Stimulated activated CD8-positive, alpha-beta memory T cell treated with anti-CD3 and anti-CD28 coated beads, Interleukin-15, amount 100 ng/mL, for 1 hour (primary cell): ENCODE data around the gene RBFOX2.

ENCODE experiments used
- DNase-seq: peaks from one replicate; pipeline ENCODE4 v3.0.0-alpha.2; 2020; ENCODE audit warnings: low read depth

The RBFOX2 gene

GRCh38 chr22:35697142-35697541 lies 331.5 kb downstream of the RBFOX2 start:
- DNase-seq: no peak

GRCh38 chr22:35695202-35695601 lies 333.4 kb downstream of the RBFOX2 start:
- no peak for DNase-seq

GRCh38 chr22:35690001-35690400 lies 338.6 kb downstream of the RBFOX2 start:
- no peak for DNase-seq

- no peak for DNase-seq
Observed at GRCh38 chr22:35688913-35689675, 339.5 kb downstream of the RBFOX2 start.
